LNCaP clone FGC (cell line): Measurements from ENCODE around the gene NMUR1.

ENCODE experiments used
- DNase-seq: peaks from one replicate; pipeline ENCODE4 v3.0.0-alpha.2; 2011; ENCODE audit warnings: low read depth
- H3K4me3 ChIP-seq: 2 replicates; pipeline ENCODE4 v1.5.1; 2011; ENCODE audit warnings: mild to moderate bottlenecking, low read depth, low read length, control low read depth
- CTCF ChIP-seq: IDR thresholded peaks from 2 replicates; pipeline ENCODE4 v1.5.1; 2012; ENCODE audit warnings: mild to moderate bottlenecking; ENCODE audit not compliant: control insufficient read depth, insufficient read depth; ENCODE audit errors: extremely low read depth

The NMUR1 gene

GRCh38 chr2:231524477-231525247 lies 5.6 kb downstream of the NMUR1 start:
- no peak overlapping the region for H3K4me3 ChIP-seq
- no peak for DNase-seq
- no peak for TF ChIP-seq CTCF

- no peak for TF ChIP-seq CTCF
- no peak overlapping the region for H3K4me3 ChIP-seq
- no peak for DNase-seq
These were observed 6.6 kb downstream of the NMUR1 start for GRCh38 chr2:231523451-231524285.

GRCh38 chr2:231522418-231523180 lies 7.6 kb downstream of the NMUR1 start:
- no peak for TF ChIP-seq CTCF
- H3K4me3 ChIP-seq, result no peak overlapping the region
- no peak for DNase-seq

- H3K4me3 ChIP-seq, result no peak overlapping the region
- TF ChIP-seq CTCF, result no peak
- DNase-seq, result no peak
These were observed 8.8 kb downstream of the NMUR1 start for GRCh38 chr2:231521443-231521842.

GRCh38 chr2:231519975-231520555 lies 10.2 kb downstream of the NMUR1 start:
- no peak for TF ChIP-seq CTCF
- H3K4me3 ChIP-seq, result no peak overlapping the region
- DNase-seq, result no peak

- H3K4me3 ChIP-seq, result no peak overlapping the region
- no peak for TF ChIP-seq CTCF
- no peak for DNase-seq
These were observed 11.5 kb downstream of the NMUR1 start for GRCh38 chr2:231518771-231519170.
